ENCODE data around the gene EPS15. TPM values are rescaled to one million over a fixed set of nuclear protein-coding genes. Genes with fewer than 3 reads are reported as not detected.

EPS15 gene
- total and polyA plus RNA-seq, 2 of the 8 experiments (the other 6 are each of a cell fraction or from before 2014, with no cell fraction given): 15.9 to 57.2 TPM

- TF ChIP-seq CHD7 (IDR thresholded peaks at IDR 0.05; ENCODE audit: insufficient replicate concordance, low read length) (no peak), EZH2 (IDR thresholded peaks at IDR 0.05; ENCODE audit: low read depth, low read length, severe bottlenecking) (no peak), MAX (IDR thresholded peaks at IDR 0.05) (no peak)
Observed at GRCh38 chr1:51439053-51439452, 80.0 kb downstream of the EPS15 start (continued).

Measured in H1 (cell line).